ENCODE results near the gene PTPRN2.
A peak's percentile ranks its signal among the peaks of the same experiment; 100 is the strongest.

The PTPRN2 gene

GRCh38 chr7:157865351-157866165 is 722.1 kb downstream of the PTPRN2 start:
- DNase-seq (ENCODE audit: low read depth in 2 of 2), result no peak

- DNase-seq (ENCODE audit: low read depth in 2 of 2), result no peak
Measured at GRCh38 chr7:157864911-157865310, 722.7 kb downstream of the PTPRN2 start.

- no peak for DNase-seq (ENCODE audit: low read depth in 2 of 2)
Measured at GRCh38 chr7:157863906-157864810, 723.5 kb downstream of the PTPRN2 start.

- DNase-seq (ENCODE audit: low read depth in 2 of 2), result no peak
Measured at GRCh38 chr7:157863176-157863575, 724.4 kb downstream of the PTPRN2 start.

GRCh38 chr7:157862731-157863130 is 724.9 kb downstream of the PTPRN2 start:
- DNase-seq (ENCODE audit: low read depth in 2 of 2), result no peak

GRCh38 chr7:157861551-157861950 is 726.1 kb downstream of the PTPRN2 start:
- DNase-seq (ENCODE audit: low read depth in 2 of 2), result no peak

GRCh38 chr7:157861031-157861491 is 726.6 kb downstream of the PTPRN2 start:
- no peak for DNase-seq (ENCODE audit: low read depth in 2 of 2)

GRCh38 chr7:157860406-157860805 is 727.2 kb downstream of the PTPRN2 start:
- DNase-seq (ENCODE audit: low read depth in 2 of 2), result no peak

GRCh38 chr7:157859915-157860314 is 727.7 kb downstream of the PTPRN2 start:
- DNase-seq (ENCODE audit: low read depth in 2 of 2), result no peak

- no peak for DNase-seq (ENCODE audit: low read depth in 2 of 2)
Measured at GRCh38 chr7:157857578-157858075, 730.0 kb downstream of the PTPRN2 start.

GRCh38 chr7:157856873-157857577 is 730.6 kb downstream of the PTPRN2 start:
- no peak for DNase-seq (ENCODE audit: low read depth in 2 of 2)

GRCh38 chr7:157855452-157856213 is 732.0 kb downstream of the PTPRN2 start:
- no peak for DNase-seq (ENCODE audit: low read depth in 2 of 2)

GRCh38 chr7:157855016-157855415 is 732.6 kb downstream of the PTPRN2 start:
- DNase-seq (ENCODE audit: low read depth in 2 of 2), result no peak

- no peak for DNase-seq (ENCODE audit: low read depth in 2 of 2)
Measured at GRCh38 chr7:157854066-157854891, 733.3 kb downstream of the PTPRN2 start.

- no peak for DNase-seq (ENCODE audit: low read depth in 2 of 2)
Measured at GRCh38 chr7:157853789-157854065, 733.9 kb downstream of the PTPRN2 start.

- no peak for DNase-seq (ENCODE audit: low read depth in 2 of 2)
Measured at GRCh38 chr7:157853076-157853788, 734.4 kb downstream of the PTPRN2 start.

GRCh38 chr7:157851501-157852067 is 736.0 kb downstream of the PTPRN2 start:
- peak; percentile 56 to 70 for DNase-seq (ENCODE audit: low read depth in 2 of 2)

- DNase-seq (ENCODE audit: low read depth in 2 of 2), result no peak
Measured at GRCh38 chr7:157850481-157851444, 736.9 kb downstream of the PTPRN2 start.

All from stimulated activated CD8-positive, alpha-beta memory T cell treated with anti-CD3 and anti-CD28 coated beads, Interleukin-15, amount 100 ng/mL, for 48 hours (primary cell).